Activated CD4-positive, alpha-beta memory T cell treated with anti-CD3 and anti-CD28 coated beads for 36 hours (primary cell): ENCODE results near the gene NOC4L. TPM values are rescaled to one million over a fixed set of nuclear protein-coding genes. Genes with fewer than 3 reads are reported as not detected.

Experiments
- CTCF ChIA-PET: fragments of 350-600 bp; sonication (Branson Sonifier 250); formaldehyde crosslinking; loops from one replicate; lab custom pipeline; 2021; ENCODE audit warnings: antibody characterized with exemption, inconsistent platforms; lab: Charles Lee
- POLR2A ChIA-PET: fragments of 350-600 bp; sonication (Branson Sonifier 250); formaldehyde crosslinking; loops from one replicate; lab custom pipeline; 2021; ENCODE audit warnings: antibody characterized with exemption; lab: Charles Lee
- DNase-seq: peaks from one replicate; pipeline ENCODE4 v3.0.0-alpha.2; 2020
- H3K27ac Mint-ChIP-seq: one replicate; pipeline ENCODE4 v1.8.0; 2021; ENCODE audit warnings: mixed read lengths
- H3K27me3 Mint-ChIP-seq: one replicate; pipeline ENCODE4 v1.8.0; 2021; ENCODE audit warnings: mixed read lengths
- H3K36me3 Mint-ChIP-seq: one replicate; pipeline ENCODE4 v1.8.0; 2021; ENCODE audit warnings: mixed read lengths
- H3K4me1 Mint-ChIP-seq: one replicate; pipeline ENCODE4 v1.8.0; 2021; ENCODE audit warnings: low read depth, mixed read lengths
- H3K4me3 Mint-ChIP-seq: one replicate; pipeline ENCODE4 v1.8.0; 2021; ENCODE audit warnings: mild to moderate bottlenecking, mixed read lengths
- H3K9me3 Mint-ChIP-seq: one replicate; pipeline ENCODE4 v1.8.0; 2021; ENCODE audit warnings: mixed read lengths
- intact Hi-C: fragments of 100-400 bp; cut with micrococcal nuclease; formaldehyde crosslinking; loops from one replicate; pipeline ENCODE4 v1.15.1; 2023
- total RNA-seq, 2 experiments: library from RNA; stranded (reverse); gene quantifications; one replicate each; pipeline ENCODE4 v1.2.3, GENCODE V29; 2021

Gene NOC4L
- total RNA-seq, 2 experiments from 2014 or later: 29.8 to 30.5 TPM

- intact Hi-C loops: loop anchor here (5.0 kb wide), 2 partner anchors 35 to 300 kb away; no protein-coding TSS in a partner anchor
- DNase-seq: no peak
- ChIA-PET POLR2A (no interaction called here), CTCF (interaction anchor here (1.3 kb wide), 1 partner anchor 33 kb away, joined by 4 read pairs; no protein-coding TSS in a partner anchor)
- Mint-ChIP-seq H3K36me3 (peaks cover 2% of the 10 kb centered on the region), H3K27ac (no peak overlapping the region), H3K27me3 (no peaks in the 10 kb centered on the region), H3K4me1 (peaks cover 40% of the 10 kb centered on the region), H3K9me3 (peaks cover 14% of the 10 kb centered on the region), H3K4me3 (peak overlapping the region; percentile 78)
Observed at GRCh38 chr12:132186857-132187620, 42.8 kb downstream of the NOC4L start.

- Mint-ChIP-seq H3K36me3 (peaks cover 2% of the 10 kb centered on the region), H3K4me3 (no peak overlapping the region), H3K4me1 (peaks cover 40% of the 10 kb centered on the region), H3K27ac (no peak overlapping the region), H3K9me3 (peaks cover 12% of the 10 kb centered on the region), H3K27me3 (no peaks in the 10 kb centered on the region)
- POLR2A ChIA-PET: no interaction called here
- CTCF ChIA-PET: interaction anchor here (1.3 kb wide), 1 partner anchor 34 kb away, joined by 4 read pairs; no protein-coding TSS in a partner anchor
- intact Hi-C loops: loop anchor here (5.0 kb wide), 2 partner anchors 36 to 299 kb away; no protein-coding TSS in a partner anchor
- DNase-seq: no peak
Observed at GRCh38 chr12:132187646-132188450, 43.6 kb downstream of the NOC4L start.

GRCh38 chr12:132188451-132188901, 44.2 kb downstream of the NOC4L start:
- H3K27me3 Mint-ChIP-seq: no peaks in the 10 kb centered on the region
- H3K27ac Mint-ChIP-seq: no peak overlapping the region
- peaks cover 3% of the 10 kb centered on the region for H3K36me3 Mint-ChIP-seq
- peak overlapping the region; percentile 57 for H3K4me3 Mint-ChIP-seq
- POLR2A ChIA-PET: interaction anchor here (1.1 kb wide), 1 partner anchor 10 kb away, joined by 5 read pairs; no protein-coding TSS in a partner anchor
- CTCF ChIA-PET: interaction anchor here (1.3 to 1.6 kb wide), 2 partner anchors 9 to 30 kb away, joined by 5 to 7 read pairs; no protein-coding TSS in a partner anchor
- no peak for DNase-seq
- peaks cover 40% of the 10 kb centered on the region for H3K4me1 Mint-ChIP-seq
- intact Hi-C loops: loop anchor here (5.0 kb wide), 2 partner anchors 36 to 299 kb away; no protein-coding TSS in a partner anchor
- H3K9me3 Mint-ChIP-seq: peaks cover 9% of the 10 kb centered on the region

DNA sequence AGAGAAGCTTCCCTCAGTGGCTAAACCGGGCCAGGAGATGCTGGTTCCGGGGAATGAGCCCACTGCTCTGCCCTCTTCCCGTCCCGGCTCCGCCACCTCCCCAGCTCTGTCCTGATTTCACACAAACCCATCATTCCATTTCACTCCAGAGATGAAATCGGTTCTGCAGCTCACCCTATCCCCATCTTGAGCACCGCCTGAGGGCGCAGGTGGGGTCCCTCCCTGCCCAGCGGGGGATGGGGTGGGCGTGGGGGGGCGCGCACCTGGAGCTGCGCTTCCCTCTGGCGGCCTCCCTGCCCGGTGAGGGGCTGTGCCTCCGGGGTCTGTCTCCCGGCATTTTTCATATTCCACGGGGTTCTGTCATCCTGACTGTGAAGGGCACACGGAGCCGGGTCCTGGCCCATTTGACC, 44.7 kb downstream of the NOC4L start:
- no peak for DNase-seq
- H3K4me3 Mint-ChIP-seq: peak overlapping the region; percentile 93
- peaks cover 6% of the 10 kb centered on the region for H3K36me3 Mint-ChIP-seq
- H3K9me3 Mint-ChIP-seq: peaks cover 14% of the 10 kb centered on the region
- peaks cover 40% of the 10 kb centered on the region for H3K4me1 Mint-ChIP-seq
- POLR2A ChIA-PET: interaction anchor here (1.0 to 1.1 kb wide), 2 partner anchors 10 to 13 kb away, joined by 4 to 5 read pairs; no protein-coding TSS in a partner anchor
- H3K27me3 Mint-ChIP-seq: no peaks in the 10 kb centered on the region
- intact Hi-C loops: loop anchor here (5.0 kb wide), 2 partner anchors 37 to 298 kb away; no protein-coding TSS in a partner anchor
- peak overlapping the region; percentile 80 for H3K27ac Mint-ChIP-seq
- CTCF ChIA-PET: interaction anchor here (1.2 to 1.6 kb wide), 3 partner anchors 10 to 35 kb away, joined by 3 to 7 read pairs (median 5); no protein-coding TSS in a partner anchor

DNA sequence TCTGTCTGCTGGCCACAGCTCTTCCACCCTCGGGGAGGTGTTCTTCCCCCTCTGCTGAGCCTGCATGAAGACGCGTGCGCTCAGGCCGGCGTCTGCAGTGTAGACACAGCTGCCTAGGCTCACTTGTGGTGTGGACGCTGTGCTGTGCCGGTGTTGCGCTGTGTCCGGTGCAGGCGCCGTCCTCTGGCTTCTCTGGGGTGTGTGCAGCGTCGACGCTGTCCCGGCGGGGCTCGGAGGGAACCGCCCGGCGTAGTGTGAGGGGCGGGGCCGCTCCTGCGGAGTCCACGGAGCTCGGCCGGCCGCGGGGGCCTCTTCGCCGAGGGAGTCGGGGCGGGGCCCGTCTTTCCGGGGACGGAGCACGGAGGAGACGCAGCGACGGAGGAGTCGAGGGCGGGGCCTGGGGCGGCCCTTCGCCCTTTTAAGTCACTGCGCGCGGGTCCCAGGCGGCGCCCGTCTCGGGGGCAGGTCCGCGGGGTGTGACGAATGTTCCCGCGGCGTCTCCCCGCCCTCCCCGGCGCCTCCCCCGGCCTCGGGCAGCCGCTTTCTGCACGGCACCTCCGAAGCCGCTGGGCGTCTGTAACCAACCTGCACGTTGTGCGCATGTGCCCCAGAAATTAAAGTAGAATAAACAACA, 45.2 kb downstream of the NOC4L start:
- Mint-ChIP-seq H3K4me1 (peaks cover 40% of the 10 kb centered on the region), H3K36me3 (peaks cover 6% of the 10 kb centered on the region), H3K27me3 (no peaks in the 10 kb centered on the region), H3K9me3 (peaks cover 18% of the 10 kb centered on the region), H3K27ac (peak overlapping the region; percentile 80), H3K4me3 (peak overlapping the region; percentile 93)
- DNase-seq: peak; percentile 96
- ChIA-PET POLR2A (interaction anchor here (1.0 to 1.1 kb wide), 2 partner anchors 11 to 14 kb away, joined by 4 to 5 read pairs; no protein-coding TSS in a partner anchor), CTCF (interaction anchor here (1.2 to 1.6 kb wide), 3 partner anchors 10 to 36 kb away, joined by 3 to 7 read pairs (median 5); no protein-coding TSS in a partner anchor)
- intact Hi-C loops: loop anchor here (5.0 kb wide), 2 partner anchors 37 to 298 kb away; no protein-coding TSS in a partner anchor

DNA sequence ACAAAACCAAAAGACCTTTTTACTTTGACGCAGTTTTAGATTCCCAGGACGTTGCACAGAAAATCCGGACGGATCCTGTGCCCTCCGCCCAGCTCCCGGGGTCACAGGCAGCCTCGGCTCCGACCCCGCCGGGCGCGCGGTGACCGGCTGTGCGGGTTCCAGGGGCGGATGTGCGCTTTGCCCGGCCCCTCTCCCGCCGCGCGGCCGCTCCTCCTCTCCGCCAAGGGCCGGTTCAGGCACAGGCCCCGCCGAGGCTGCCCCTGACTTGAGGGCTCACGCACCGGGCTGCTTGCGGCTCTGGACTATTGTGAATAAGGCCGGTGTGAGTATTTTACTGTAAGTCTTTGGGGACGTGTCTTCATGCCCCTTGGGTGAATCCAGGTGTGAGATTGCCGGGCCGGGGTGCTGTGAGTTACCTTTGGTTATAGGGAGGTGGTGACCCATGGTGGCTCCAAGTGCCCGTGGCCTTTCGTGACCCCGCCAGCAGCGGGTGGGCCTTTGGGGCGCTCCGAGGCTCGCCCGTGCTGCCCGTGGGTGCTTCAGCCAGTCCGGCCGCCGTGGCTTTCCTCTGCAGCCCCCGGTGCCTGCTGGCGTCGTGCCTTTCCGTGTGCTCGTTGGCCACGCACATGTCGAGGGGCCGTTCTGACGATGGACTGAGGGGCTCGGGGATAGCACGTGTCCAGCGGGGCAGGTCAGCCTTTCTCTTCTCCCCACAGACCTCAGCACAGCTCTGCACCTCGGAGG, 45.9 kb downstream of the NOC4L start:
- intact Hi-C loops: no loop called here
- DNase-seq: no peak
- peaks cover 6% of the 10 kb centered on the region for H3K36me3 Mint-ChIP-seq
- H3K9me3 Mint-ChIP-seq: peaks cover 15% of the 10 kb centered on the region
- no peaks in the 10 kb centered on the region for H3K27me3 Mint-ChIP-seq
- POLR2A ChIA-PET: no interaction called here
- H3K4me1 Mint-ChIP-seq: peaks cover 40% of the 10 kb centered on the region
- CTCF ChIA-PET: interaction anchor here (1.2 to 1.6 kb wide), 3 partner anchors 11 to 37 kb away, joined by 3 to 7 read pairs (median 5); no protein-coding TSS in a partner anchor
- peak overlapping the region; percentile 93 for H3K4me3 Mint-ChIP-seq
- peak overlapping the region; percentile 74 for H3K27ac Mint-ChIP-seq

DNA sequence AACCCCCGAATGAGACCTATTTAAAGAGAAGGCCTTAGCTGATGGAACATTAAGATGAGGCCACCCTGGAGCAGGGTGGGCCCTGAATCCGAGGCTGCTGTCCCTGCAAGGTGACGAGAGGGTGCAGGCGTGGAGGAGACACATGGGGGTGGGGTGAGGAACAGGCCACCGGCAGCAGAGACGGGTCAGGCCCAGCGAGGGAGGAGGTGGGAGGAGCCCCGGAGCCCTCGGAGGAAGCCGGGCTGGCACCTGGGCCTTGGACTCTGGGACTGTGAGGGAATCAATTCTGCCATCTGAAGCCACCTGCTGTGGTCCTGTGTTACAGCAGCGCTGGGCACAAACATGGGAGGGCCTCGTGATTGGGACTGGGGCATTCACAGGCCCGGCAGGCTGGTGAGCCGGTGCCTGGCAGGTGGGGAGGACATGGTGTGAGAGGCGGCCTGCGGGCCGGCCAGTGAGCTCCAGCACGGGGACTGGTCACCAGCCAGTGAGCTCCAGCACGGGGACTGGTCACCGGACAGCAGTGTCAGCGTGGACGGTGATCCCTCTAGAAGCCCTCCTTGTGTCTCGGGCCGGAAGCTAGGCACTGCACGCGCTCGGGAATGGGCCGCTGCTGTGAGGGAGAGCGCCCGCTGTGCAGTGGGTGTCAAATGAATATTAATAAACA, 46.7 kb downstream of the NOC4L start:
- Mint-ChIP-seq H3K27me3 (no peaks in the 10 kb centered on the region), H3K4me1 (peaks cover 32% of the 10 kb centered on the region), H3K27ac (no peak overlapping the region), H3K4me3 (peak overlapping the region; percentile 61), H3K9me3 (peaks cover 13% of the 10 kb centered on the region), H3K36me3 (peaks cover 4% of the 10 kb centered on the region)
- no peak for DNase-seq
- ChIA-PET CTCF (interaction anchor here (0.8 kb wide), 1 partner anchor 37 kb away, joined by 4 read pairs; no protein-coding TSS in a partner anchor), POLR2A (no interaction called here)
- intact Hi-C loops: no loop called here

- ChIA-PET CTCF (interaction anchor here (0.8 kb wide), 1 partner anchor 38 kb away, joined by 4 read pairs; no protein-coding TSS in a partner anchor), POLR2A (no interaction called here)
- H3K27me3 Mint-ChIP-seq: no peaks in the 10 kb centered on the region
- H3K27ac Mint-ChIP-seq: no peak overlapping the region
- peaks cover 25% of the 10 kb centered on the region for H3K4me1 Mint-ChIP-seq
- H3K9me3 Mint-ChIP-seq: peaks cover 13% of the 10 kb centered on the region
- intact Hi-C loops: no loop called here
- DNase-seq: no peak
- peaks cover 4% of the 10 kb centered on the region for H3K36me3 Mint-ChIP-seq
- H3K4me3 Mint-ChIP-seq: no peak overlapping the region
Observed at GRCh38 chr12:132191715-132192553, 47.7 kb downstream of the NOC4L start.

- H3K36me3 Mint-ChIP-seq: peaks cover 4% of the 10 kb centered on the region
- peak; percentile 52 for DNase-seq
- peaks cover 13% of the 10 kb centered on the region for H3K4me1 Mint-ChIP-seq
- intact Hi-C loops: no loop called here
- ChIA-PET POLR2A (no interaction called here), CTCF (interaction anchor here (1.1 to 2.0 kb wide), 2 partner anchors 31 to 33 kb away, joined by 3 to 5 read pairs; no protein-coding TSS in a partner anchor)
- H3K4me3 Mint-ChIP-seq: no peak overlapping the region
- no peak overlapping the region for H3K27ac Mint-ChIP-seq
- peaks cover 11% of the 10 kb centered on the region for H3K9me3 Mint-ChIP-seq
- H3K27me3 Mint-ChIP-seq: no peaks in the 10 kb centered on the region
Observed at GRCh38 chr12:132194056-132194455, 49.8 kb downstream of the NOC4L start.
